Endothelial cell (in vitro differentiated cells): ENCODE results near the gene TRIM2. TPM values are rescaled to one million over a fixed set of nuclear protein-coding genes. Genes with fewer than 3 reads are reported as not detected.

Experiments used
- DNase-seq: peaks from one replicate; pipeline ENCODE4 v3.0.0; 2021; ENCODE audit warnings: low spot score
- H3K27ac Mint-ChIP-seq: one replicate; pipeline ENCODE4 v1.8.0; 2021; ENCODE audit warnings: mixed read lengths, inconsistent platforms; ENCODE audit not compliant: unreplicated experiment
- H3K27me3 Mint-ChIP-seq: one replicate; pipeline ENCODE4 v1.8.0; 2021; ENCODE audit warnings: mild to moderate bottlenecking, moderate library complexity, mixed read lengths, inconsistent platforms; ENCODE audit not compliant: unreplicated experiment
- H3K36me3 Mint-ChIP-seq: one replicate; pipeline ENCODE4 v1.8.0; 2021; ENCODE audit warnings: mild to moderate bottlenecking, low read depth, mixed read lengths, inconsistent platforms; ENCODE audit not compliant: unreplicated experiment
- H3K4me1 Mint-ChIP-seq: one replicate; pipeline ENCODE4 v1.8.0; 2021; ENCODE audit warnings: mild to moderate bottlenecking, mixed read lengths, inconsistent platforms; ENCODE audit not compliant: unreplicated experiment
- H3K4me3 Mint-ChIP-seq: one replicate; pipeline ENCODE4 v1.8.0; 2021; ENCODE audit warnings: mild to moderate bottlenecking, mixed read lengths, inconsistent platforms; ENCODE audit not compliant: unreplicated experiment
- H3K9me3 Mint-ChIP-seq: one replicate; pipeline ENCODE4 v1.8.0; 2021; ENCODE audit warnings: mixed read lengths, inconsistent platforms; ENCODE audit not compliant: unreplicated experiment
- CTCF ChIP-seq: fragments of 200-600 bp; sonication (generic); IDR thresholded peaks from one replicate; pipeline ENCODE4 v1.5.0; 2021; ENCODE audit warnings: antibody characterized with exemption; ENCODE audit not compliant: unreplicated experiment
- total RNA-seq: library from RNA; stranded (reverse); fragmentation: NEBNext Ultra II Directional; extraction: Animal tissue kit (Norgen Biotek cat#: 25700); gene quantifications from one replicate; pipeline ENCODE4 v1.2.1, GENCODE V29; 2021; ENCODE audit not compliant: unreplicated experiment

TRIM2 gene
- total RNA-seq, 1 donor from 2014 or later: 15.4 TPM

- no peak for TF ChIP-seq CTCF
- Mint-ChIP-seq H3K4me1 (no peaks in the 10 kb centered on the region), H3K4me3 (no peak overlapping the region), H3K27ac (no peak overlapping the region), H3K9me3 (no peaks in the 10 kb centered on the region), H3K36me3 (no peaks in the 10 kb centered on the region), H3K27me3 (no peaks in the 10 kb centered on the region)
- no peak for DNase-seq
Observed at GRCh38 chr4:153364061-153364460, 159.8 kb downstream of the TRIM2 start.

GRCh38 chr4:153365003-153365402, 160.8 kb downstream of the TRIM2 start:
- no peaks in the 10 kb centered on the region for H3K36me3 Mint-ChIP-seq
- no peaks in the 10 kb centered on the region for H3K27me3 Mint-ChIP-seq
- H3K4me1 Mint-ChIP-seq: no peaks in the 10 kb centered on the region
- no peak overlapping the region for H3K4me3 Mint-ChIP-seq
- TF ChIP-seq CTCF: no peak
- H3K27ac Mint-ChIP-seq: no peak overlapping the region
- DNase-seq: no peak
- H3K9me3 Mint-ChIP-seq: no peaks in the 10 kb centered on the region

GRCh38 chr4:153366486-153366885, 162.2 kb downstream of the TRIM2 start:
- Mint-ChIP-seq H3K36me3 (peaks cover 4% of the 10 kb centered on the region), H3K4me1 (no peaks in the 10 kb centered on the region), H3K27ac (no peak overlapping the region), H3K27me3 (no peaks in the 10 kb centered on the region), H3K4me3 (no peak overlapping the region), H3K9me3 (no peaks in the 10 kb centered on the region)
- no peak for DNase-seq
- TF ChIP-seq CTCF: no peak

- Mint-ChIP-seq H3K36me3 (peaks cover 9% of the 10 kb centered on the region), H3K4me1 (no peaks in the 10 kb centered on the region)
- TF ChIP-seq CTCF: no peak
Observed at GRCh38 chr4:153367092-153367491, 162.8 kb downstream of the TRIM2 start.

GRCh38 chr4:153369021-153369420, 164.8 kb downstream of the TRIM2 start:
- Mint-ChIP-seq H3K27ac (no peak overlapping the region), H3K4me1 (no peaks in the 10 kb centered on the region), H3K27me3 (no peaks in the 10 kb centered on the region), H3K36me3 (peaks cover 9% of the 10 kb centered on the region), H3K4me3 (no peak overlapping the region), H3K9me3 (no peaks in the 10 kb centered on the region)
- no peak for TF ChIP-seq CTCF
- DNase-seq: no peak

More at GRCh38 chr4:153367092-153367491, 162.8 kb downstream of the TRIM2 start:
- Mint-ChIP-seq H3K4me3 (no peak overlapping the region), H3K27me3 (no peaks in the 10 kb centered on the region), H3K9me3 (no peaks in the 10 kb centered on the region), H3K27ac (no peak overlapping the region)
- no peak for DNase-seq
